Mesenchymal stem cell (in vitro differentiated cells and primary cell): Measurements from ENCODE around the gene UBC.

ENCODE experiments used
- DNase-seq: peaks from one replicate; pipeline ENCODE4 v3.0.0-alpha.2; 2013
- H2AFZ ChIP-seq: one replicate; pipeline ENCODE4 v1.6.1; 2013; ENCODE audit warnings: low read depth, mild to moderate bottlenecking, control low read depth, inconsistent platforms, low read length, moderate library complexity
- H2AK5ac ChIP-seq: 2 replicates; pipeline ENCODE4 v1.6.1; 2013; ENCODE audit warnings: low read length, moderate library complexity, mild to moderate bottlenecking, inconsistent platforms; ENCODE audit not compliant: severe bottlenecking
- H2BK120ac ChIP-seq: one replicate; pipeline ENCODE4 v1.6.1; 2013; ENCODE audit warnings: low read depth, mild to moderate bottlenecking, inconsistent platforms, low read length, moderate library complexity
- H2BK12ac ChIP-seq, 2 experiments: one replicate each; pipeline ENCODE4 v1.6.1; 2013; ENCODE audit warnings: inconsistent platforms in 2 of 2, low read length in 2 of 2, mild to moderate bottlenecking in 2 of 2, moderate library complexity in 2 of 2, control low read depth in 1 of 2
- H2BK15ac ChIP-seq: one replicate; pipeline ENCODE4 v1.6.1; 2013; ENCODE audit warnings: mild to moderate bottlenecking, low read depth, inconsistent platforms; ENCODE audit not compliant: poor library complexity, severe bottlenecking
- H2BK5ac ChIP-seq: 2 replicates; pipeline ENCODE4 v1.6.1; 2013; ENCODE audit warnings: low read depth, mild to moderate bottlenecking, low read length, control low read depth, inconsistent platforms; ENCODE audit not compliant: poor library complexity, severe bottlenecking
- H3K14ac ChIP-seq, 2 experiments: one replicate each; pipeline ENCODE4 v1.6.1; 2013; ENCODE audit warnings: inconsistent platforms in 2 of 2, low read length in 2 of 2, control low read depth in 1 of 2, mild to moderate bottlenecking in 1 of 2, moderate library complexity in 1 of 2
- H3K18ac ChIP-seq, 2 experiments: one replicate each; pipeline ENCODE4 v1.6.1; 2013; ENCODE audit warnings: inconsistent platforms in 2 of 2, low read length in 2 of 2, control low read depth in 1 of 2, low read depth in 1 of 2, mild to moderate bottlenecking in 1 of 2
- H3K23ac ChIP-seq, 2 experiments: one replicate each; pipeline ENCODE4 v1.6.1; 2013; ENCODE audit warnings: inconsistent platforms in 2 of 2, low read length in 2 of 2, mild to moderate bottlenecking in 2 of 2, moderate library complexity in 2 of 2, control low read depth in 1 of 2
- H3K27ac ChIP-seq: 2 replicates; pipeline ENCODE4 v1.5.1; 2013; ENCODE audit warnings: mild to moderate bottlenecking, moderate library complexity, low read length, control low read depth, inconsistent platforms; ENCODE audit not compliant: poor library complexity, severe bottlenecking
- H3K27me3 ChIP-seq, 2 experiments: 2 replicates each; pipeline versions ENCODE4 v1.6.1 to v1.7.0; 2013; ENCODE audit warnings: low read length in 2 of 2, mild to moderate bottlenecking in 2 of 2, moderate library complexity in 2 of 2, control low read depth in 1 of 2, inconsistent platforms in 1 of 2; ENCODE audit not compliant: control insufficient read depth in 1 of 2, insufficient read depth in 1 of 2
- H3K36me3 ChIP-seq, 2 experiments: 2 replicates each; pipeline versions ENCODE4 v1.6.1 to v1.7.0; 2013; ENCODE audit warnings: low read length in 2 of 2, control low read depth in 1 of 2, inconsistent platforms in 1 of 2, low read depth in 1 of 2, mild to moderate bottlenecking in 1 of 2; ENCODE audit not compliant: insufficient read depth in 2 of 2, control insufficient read depth in 1 of 2
- H3K4ac ChIP-seq, 2 experiments: one replicate each; pipeline ENCODE4 v1.6.1; 2013; ENCODE audit warnings: inconsistent platforms in 2 of 2, low read length in 2 of 2, mild to moderate bottlenecking in 2 of 2, moderate library complexity in 2 of 2, control low read depth in 1 of 2, low read depth in 1 of 2
- H3K4me1 ChIP-seq: 2 replicates; pipeline ENCODE4 v1.6.1; 2013; ENCODE audit warnings: low read depth, low read length, control low read depth; ENCODE audit not compliant: control insufficient read depth, insufficient read depth
- H3K4me2 ChIP-seq: 2 replicates; pipeline ENCODE4 v1.6.1; 2013; ENCODE audit warnings: low read length, mild to moderate bottlenecking, inconsistent platforms; ENCODE audit not compliant: poor library complexity, severe bottlenecking
- H3K4me3 ChIP-seq, 2 experiments: 2 replicates each; pipeline versions ENCODE4 v1.5.1 to v1.7.0; 2013; ENCODE audit warnings: low read length in 2 of 2, mild to moderate bottlenecking in 2 of 2, control low read depth in 1 of 2, low read depth in 1 of 2; ENCODE audit not compliant: insufficient read depth in 1 of 2
- H3K79me1 ChIP-seq: replicated peaks from 2 replicates; pipeline ENCODE4 v1.6.1; 2013; ENCODE audit warnings: mild to moderate bottlenecking, control low read depth, low read length, inconsistent platforms; ENCODE audit not compliant: poor library complexity, severe bottlenecking
- H3K9ac ChIP-seq: 2 replicates; pipeline ENCODE4 v1.7.0; 2013; ENCODE audit warnings: mild to moderate bottlenecking, low read length, moderate library complexity
- H3K9me3 ChIP-seq: 2 replicates; pipeline ENCODE4 v1.7.0; 2013; ENCODE audit warnings: mild to moderate bottlenecking, low read length; ENCODE audit not compliant: control insufficient read depth
- H4K8ac ChIP-seq: one replicate; pipeline ENCODE4 v1.6.1; 2013; ENCODE audit warnings: inconsistent platforms, mild to moderate bottlenecking, low read length, moderate library complexity
- H4K91ac ChIP-seq: one replicate; pipeline ENCODE4 v1.6.1; 2013; ENCODE audit warnings: mild to moderate bottlenecking, low read length, inconsistent platforms
- WGBS: methylation state at CpG from one replicate; pipeline ENCODE4 v1.1.7; 2013; ENCODE audit warnings: mixed read lengths; 5-methylcytosine and 5-hydroxymethylcytosine counted together

UBC gene

GRCh38 chr12:124876171-124876570, 38.3 kb downstream of the UBC start:
- H3K4ac ChIP-seq, result no peak overlapping the region
- no peak overlapping the region for H2AK5ac ChIP-seq
- no peak overlapping the region for H2BK120ac ChIP-seq
- H3K4me1 ChIP-seq, result peaks cover 8% of the 10 kb centered on the region
- H2BK5ac ChIP-seq, result no peak overlapping the region
- H3K18ac ChIP-seq, result peak overlapping the region in 1 of 2 experiments; percentile 18
- no peak overlapping the region for H4K8ac ChIP-seq
- H2BK12ac ChIP-seq, result peak overlapping the region in 1 of 2 experiments; percentile 38
- H3K14ac ChIP-seq, result peak overlapping the region in 1 of 2 experiments; percentile 91
- H3K36me3 ChIP-seq, result no peaks in the 10 kb centered on the region
- no peak overlapping the region for H3K9ac ChIP-seq
- H4K91ac ChIP-seq, result peak overlapping the region; percentile 18
- no peak overlapping the region for H3K4me2 ChIP-seq
- no peak overlapping the region for H3K4me3 ChIP-seq
- H2BK15ac ChIP-seq, result no peak overlapping the region
- H3K9me3 ChIP-seq, result no peaks in the 10 kb centered on the region
- H2AFZ ChIP-seq, result no peak overlapping the region
- DNase-seq, result no peak
- H3K79me1 ChIP-seq, result no peaks in the 10 kb centered on the region
- no peaks in the 10 kb centered on the region for H3K27me3 ChIP-seq
- H3K23ac ChIP-seq, result no peak overlapping the region
- 95% methylated on average over 1 of the region's 2 CpGs for WGBS
- H3K27ac ChIP-seq, result no peak overlapping the region

- no peak overlapping the region for H4K8ac ChIP-seq
- no peak overlapping the region for H2AFZ ChIP-seq
- H3K9me3 ChIP-seq, result no peaks in the 10 kb centered on the region
- H3K18ac ChIP-seq, result no peak overlapping the region
- no peak overlapping the region for H2BK15ac ChIP-seq
- H3K4me1 ChIP-seq, result peaks cover 5% of the 10 kb centered on the region
- no peak overlapping the region for H3K14ac ChIP-seq
- H3K4ac ChIP-seq, result no peak overlapping the region
- H3K27ac ChIP-seq, result no peak overlapping the region
- no peak overlapping the region for H2BK12ac ChIP-seq
- H2AK5ac ChIP-seq, result no peak overlapping the region
- H2BK5ac ChIP-seq, result no peak overlapping the region
- WGBS, result 83% methylated on average over 2 of the region's 2 CpGs
- no peak overlapping the region for H3K23ac ChIP-seq
- H3K79me1 ChIP-seq, result no peaks in the 10 kb centered on the region
- no peak overlapping the region for H4K91ac ChIP-seq
- no peak overlapping the region for H3K4me3 ChIP-seq
- H3K27me3 ChIP-seq, result no peaks in the 10 kb centered on the region
- no peak overlapping the region for H3K4me2 ChIP-seq
- H3K36me3 ChIP-seq, result no peaks in the 10 kb centered on the region
- H3K9ac ChIP-seq, result no peak overlapping the region
- DNase-seq, result no peak
- H2BK120ac ChIP-seq, result no peak overlapping the region
These were observed 38.7 kb downstream of the UBC start for GRCh38 chr12:124875803-124876132.

- no peak overlapping the region for H3K27ac ChIP-seq
- H4K91ac ChIP-seq, result no peak overlapping the region
- 71% methylated on average over 14 of the region's 14 CpGs for WGBS
These were observed 39.3 kb downstream of the UBC start for GRCh38 chr12:124874988-124875802.

DNA sequence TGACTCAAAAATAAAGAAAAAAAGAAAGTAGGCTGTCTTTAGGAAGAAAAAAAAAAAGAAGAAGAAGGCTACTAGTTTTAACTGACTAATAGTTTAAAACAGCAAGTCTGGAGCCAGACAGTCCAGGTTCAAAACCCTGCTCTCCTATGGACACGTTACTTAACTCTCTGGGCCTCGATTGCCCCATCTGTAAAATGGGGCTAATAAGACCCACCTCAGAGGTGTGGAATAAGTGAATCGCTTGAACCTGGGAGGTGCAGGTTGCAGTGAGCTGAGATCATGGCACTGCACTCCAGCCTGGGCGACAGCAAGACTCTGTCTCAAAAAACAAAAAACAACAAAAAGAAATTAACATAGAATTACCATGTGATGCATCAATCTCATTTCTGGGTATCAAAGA, 40.3 kb downstream of the UBC start:
- Histone ChIP-seq H4K91ac (no peak overlapping the region), H3K27ac (no peak overlapping the region), H2BK15ac (no peak overlapping the region), H3K4me3 (no peak overlapping the region), H3K79me1 (no peaks in the 10 kb centered on the region), H3K18ac (no peak overlapping the region), H3K4me1 (peaks cover 2% of the 10 kb centered on the region), H2BK5ac (no peak overlapping the region), H4K8ac (no peak overlapping the region), H3K36me3 (no peaks in the 10 kb centered on the region), H3K4ac (no peak overlapping the region), H2BK120ac (no peak overlapping the region), H2AFZ (no peak overlapping the region), H3K9me3 (no peaks in the 10 kb centered on the region), H3K9ac (no peak overlapping the region), H2AK5ac (no peak overlapping the region), H3K14ac (no peak overlapping the region), H3K4me2 (no peak overlapping the region), H3K23ac (no peak overlapping the region), H3K27me3 (peaks cover 0 to under 1% of the 10 kb centered on the region in 2 experiments), H2BK12ac (no peak overlapping the region)
- WGBS, result 88% methylated on average over 4 of the region's 4 CpGs
- no peak for DNase-seq

More at GRCh38 chr12:124874988-124875802, 39.3 kb downstream of the UBC start:
- Histone ChIP-seq H2AK5ac (no peak overlapping the region), H3K23ac (no peak overlapping the region), H3K4me2 (no peak overlapping the region), H3K9me3 (no peaks in the 10 kb centered on the region), H3K18ac (no peak overlapping the region), H3K27me3 (no peaks in the 10 kb centered on the region), H2BK5ac (no peak overlapping the region), H3K9ac (no peak overlapping the region), H2BK12ac (no peak overlapping the region), H3K36me3 (no peaks in the 10 kb centered on the region), H3K4me1 (peaks cover 3% of the 10 kb centered on the region), H3K4ac (peak overlapping the region in 1 of 2 experiments; percentile 42), H2AFZ (no peak overlapping the region), H4K8ac (no peak overlapping the region), H3K4me3 (no peak overlapping the region), H3K79me1 (no peaks in the 10 kb centered on the region), H3K14ac (no peak overlapping the region), H2BK15ac (no peak overlapping the region), H2BK120ac (no peak overlapping the region)
- no peak for DNase-seq
